K562 (cell line): ENCODE measurements around the gene HDLBP. TPM values are rescaled to one million over a fixed set of nuclear protein-coding genes. Genes with fewer than 3 reads are reported as not detected.

ENCODE experiments used
- ETS2 ChIP-seq: IDR thresholded peaks from 2 replicates; pipeline ENCODE4 v1.6.1; 2016; ENCODE audit warnings: borderline replicate concordance, missing genetic modification characterization, mild to moderate bottlenecking, moderate library complexity, missing compliant biosample characterization; ENCODE audit not compliant: poor library complexity, severe bottlenecking
- HEY1 ChIP-seq: fragments of 250-450 bp; sonication (Bioruptor Pico); IDR thresholded peaks from 2 replicates; pipeline ENCODE4 v1.5.0; 2020; ENCODE audit warnings: mild to moderate bottlenecking, moderate library complexity, borderline replicate concordance
- KLF10 ChIP-seq: fragments of 250-450 bp; sonication (Bioruptor Pico); IDR thresholded peaks from 2 replicates; pipeline ENCODE4 v1.6.1; 2021; ENCODE audit warnings: matching md5 sums
- NKRF ChIP-seq: fragments of 450-650 bp; IDR thresholded peaks from 2 replicates; pipeline ENCODE4 v1.6.1; 2016; ENCODE audit warnings: borderline replicate concordance
- NR2C2 ChIP-seq, 2 experiments: fragments of 200-800 bp in 1 of 2; sonication (Bioruptor generic) in 1 of 2; sonication (generic) in 1 of 2; formaldehyde crosslinking in 1 of 2; IDR thresholded peaks; 2 replicates each; pipeline versions ENCODE4 v1.6.1 to v1.8.0; 2016 to 2022; ENCODE audit warnings: mild to moderate bottlenecking in 1 of 2, missing compliant biosample characterization in 1 of 2, missing genetic modification characterization in 1 of 2, missing genetic modification reagents in 1 of 2
- SRSF3 ChIP-seq: fragments of 200-400 bp; formaldehyde crosslinking; IDR thresholded peaks from 2 replicates; pipeline ENCODE4 v1.6.1; 2016; ENCODE audit warnings: mild to moderate bottlenecking, low read length, moderate library complexity; ENCODE audit not compliant: insufficient read depth
- TEAD4 ChIP-seq, 2 experiments: sonication (generic) in 1 of 2; formaldehyde crosslinking in 1 of 2; IDR thresholded peaks; 2 replicates each; pipeline versions ENCODE4 v1.6.1 to v1.8.0; 2012 to 2022; ENCODE audit warnings: borderline replicate concordance in 1 of 2, inconsistent platforms in 1 of 2, low read length in 1 of 2, mild to moderate bottlenecking in 1 of 2, missing genetic modification reagents in 1 of 2
- ZC3H4 ChIP-seq: sonication (generic); formaldehyde crosslinking; IDR thresholded peaks from 2 replicates; pipeline ENCODE4 v1.9.0; 2021; ENCODE audit warnings: missing genetic modification reagents, borderline replicate concordance
- ZFP1 ChIP-seq: fragments of 450-650 bp; formaldehyde crosslinking; IDR thresholded peaks from 2 replicates; pipeline ENCODE4 v1.4.0; 2020; ENCODE audit warnings: mild to moderate bottlenecking, mixed read lengths
- ZNF121 ChIP-seq: sonication (generic); formaldehyde crosslinking; conservative IDR thresholded peaks from 2 replicates; pipeline ENCODE4 v1.8.0; 2022; ENCODE audit warnings: missing genetic modification reagents
- ZNF143 ChIP-seq: sonication (generic); formaldehyde crosslinking; IDR thresholded peaks from 2 replicates; pipeline ENCODE4 v1.9.0; 2022; ENCODE audit warnings: mild to moderate bottlenecking, missing genetic modification reagents
- polyA plus RNA-seq, 8 experiments: library from polyadenylated mRNA; depleted of rRNA in 4 of 8; stranded (reverse) in 5 of 8; unstranded in 3 of 8; fragments of >200 nt; fragmentation: Nextera tagmentation in 2 of 8; fragmentation: Illumina TruSeq in 1 of 8; extraction: Ambion mirVana in 2 of 8; extraction: Trizol in 1 of 8; gene quantifications; 2 replicates each; pipeline versions ENCODE4 v1.2.1 to v1.2.3, GENCODE V29; 2011 to 2014; ENCODE audit warnings: inconsistent platforms in 1 of 8, missing spikeins in 1 of 8
- total RNA-seq, 7 experiments: library from RNA; depleted of rRNA in 6 of 7; stranded (reverse); fragments of >200 nt in 6 of 7; fragmentation: Illumina TruSeq in 2 of 7; extraction: Trizol in 2 of 7; gene quantifications; 2 replicates each; pipeline versions ENCODE4 v1.2.1 to v1.2.3, GENCODE V29; 2011 to 2021; ENCODE audit warnings: low replicate concordance in 1 of 7

HDLBP gene
- total and polyA plus RNA-seq, 9 of the 15 experiments (the other 6 are each of a cell fraction or from before 2014, with no cell fraction given), result 24.4 to 378 (median 146) TPM

GRCh38 chr2:241199897-241200821 is 115.3 kb downstream of the HDLBP start (continued):
- TF ChIP-seq NKRF (no peak), ZNF143 (CRISPR knock-in tag) (no peak), HEY1 (CRISPR knock-in tag) (no peak), ZC3H4 (no peak), ZFP1 (CRISPR knock-in tag) (no peak), ETS2 (tag) (no peak), SRSF3 (no peak), KLF10 (no peak), TEAD4 (IDR thresholded peaks at IDR 0.05; ENCODE audit: low read length) (peak; percentile 15; the same call in 1 of the 2 replicates), TEAD4 (CRISPR knock-in tag; IDR thresholded peaks at IDR 0.05; ENCODE audit: borderline replicate concordance) (no peak), ZNF121 (no peak), NR2C2 (CRISPR knock-in tag; IDR thresholded peaks at IDR 0.05) (no peak), NR2C2 (tag; IDR thresholded peaks at IDR 0.05) (no peak)
